H9 (cell line): ENCODE measurements around the gene KRT6A. TPM values are rescaled to one million over a fixed set of nuclear protein-coding genes. Genes with fewer than 3 reads are reported as not detected.
"Not testable (repeated sequence)": the region's sequence is repeated elsewhere in the genome, so short reads cannot be mapped to it uniquely, and the experiment has no call there.

Source experiments
- DNase-seq: peaks from one replicate; pipeline ENCODE4 v3.0.0-alpha.2; 2017
- H2AFZ ChIP-seq: one replicate; pipeline ENCODE4 v1.6.1; 2013; ENCODE audit warnings: mild to moderate bottlenecking, low read length, control low read depth, moderate library complexity
- H2AK5ac ChIP-seq: 2 replicates; pipeline ENCODE4 v1.6.1; 2013; ENCODE audit warnings: low read length, control low read depth, mixed read lengths; ENCODE audit not compliant: insufficient read length
- H2BK120ac ChIP-seq: one replicate; pipeline ENCODE4 v1.6.1; 2013; ENCODE audit warnings: low read depth, mild to moderate bottlenecking, low read length, control low read depth, inconsistent platforms; ENCODE audit not compliant: poor library complexity, severe bottlenecking
- H2BK12ac ChIP-seq: 2 replicates; pipeline ENCODE4 v1.6.1; 2013; ENCODE audit warnings: low read length, control low read depth, mixed read lengths, low read depth; ENCODE audit not compliant: insufficient read length
- H2BK15ac ChIP-seq: 2 replicates; pipeline ENCODE4 v1.6.1; 2013; ENCODE audit warnings: low read depth, low read length, control low read depth
- H2BK20ac ChIP-seq: one replicate; pipeline ENCODE4 v1.6.1; 2013; ENCODE audit warnings: low read depth, mild to moderate bottlenecking, low read length, control low read depth, inconsistent platforms; ENCODE audit not compliant: poor library complexity, severe bottlenecking
- H2BK5ac ChIP-seq: 2 replicates; pipeline ENCODE4 v1.6.1; 2013; ENCODE audit warnings: low read length, control low read depth, mixed read lengths; ENCODE audit not compliant: insufficient read length
- H3K14ac ChIP-seq: 2 replicates; pipeline ENCODE4 v1.6.1; 2013; ENCODE audit warnings: low read length, control low read depth; ENCODE audit not compliant: insufficient read depth
- H3K18ac ChIP-seq: 2 replicates; pipeline ENCODE4 v1.6.1; 2013; ENCODE audit warnings: low read depth, mild to moderate bottlenecking, mixed read lengths, low read length, control low read depth; ENCODE audit not compliant: insufficient read length
- H3K23ac ChIP-seq: 2 replicates; pipeline ENCODE4 v1.6.1; 2013; ENCODE audit warnings: low read length, control low read depth, mixed read lengths, low read depth; ENCODE audit not compliant: insufficient read length
- H3K23me2 ChIP-seq: 2 replicates; pipeline ENCODE4 v1.6.1; 2013; ENCODE audit warnings: low read depth, mild to moderate bottlenecking, mixed read lengths, low read length, control low read depth; ENCODE audit not compliant: insufficient read length, poor library complexity, severe bottlenecking
- H3K27ac ChIP-seq: 2 replicates; pipeline ENCODE4 v1.5.1; 2013; ENCODE audit warnings: low read length, control low read depth, mixed read lengths, low read depth; ENCODE audit not compliant: insufficient read length
- H3K27me3 ChIP-seq: 2 replicates; pipeline ENCODE4 v1.6.1; 2013; ENCODE audit warnings: low read length, control low read depth, inconsistent platforms; ENCODE audit not compliant: insufficient read depth
- H3K4ac ChIP-seq: 2 replicates; pipeline ENCODE4 v1.6.1; 2013; ENCODE audit warnings: low read depth, mild to moderate bottlenecking, control low read depth, inconsistent platforms, low read length, moderate library complexity
- H3K4me1 ChIP-seq: 2 replicates; pipeline ENCODE4 v1.6.1; 2013; ENCODE audit warnings: low read length, control low read depth, inconsistent platforms; ENCODE audit not compliant: insufficient read depth
- H3K4me2 ChIP-seq: 2 replicates; pipeline ENCODE4 v1.6.1; 2013; ENCODE audit warnings: low read length, control low read depth, mixed read lengths; ENCODE audit not compliant: insufficient read length, insufficient read depth
- H3K56ac ChIP-seq: 2 replicates; pipeline ENCODE4 v1.6.1; 2013; ENCODE audit warnings: low read depth, mild to moderate bottlenecking, mixed read lengths, low read length, control low read depth; ENCODE audit not compliant: insufficient read length
- H3K79me1 ChIP-seq: 2 replicates; pipeline ENCODE4 v1.6.1; 2013; ENCODE audit warnings: low read depth, mild to moderate bottlenecking, moderate library complexity, low read length, control low read depth, inconsistent platforms; ENCODE audit not compliant: insufficient read depth, poor library complexity, severe bottlenecking
- H3K79me2 ChIP-seq: 2 replicates; pipeline ENCODE4 v1.6.1; 2013; ENCODE audit warnings: low read length, control low read depth, inconsistent platforms; ENCODE audit not compliant: insufficient read depth
- H3K9ac ChIP-seq: 2 replicates; pipeline ENCODE4 v1.6.1; 2013; ENCODE audit warnings: low read length, control low read depth, mixed read lengths; ENCODE audit not compliant: insufficient read length; ENCODE audit errors: extremely low read depth
- H3K9me3 ChIP-seq: one replicate; pipeline ENCODE4 v1.6.1; 2013; ENCODE audit warnings: low read depth, low read length, inconsistent platforms; ENCODE audit not compliant: control insufficient read depth
- H3T11ph ChIP-seq: one replicate; pipeline ENCODE4 v1.6.1; 2013; ENCODE audit warnings: mild to moderate bottlenecking, low read length, control low read depth, inconsistent platforms
- H4K20me1 ChIP-seq: one replicate; pipeline ENCODE4 v1.6.1; 2013; ENCODE audit not compliant: control insufficient read depth, insufficient read length, insufficient read depth
- H4K5ac ChIP-seq: 2 replicates; pipeline ENCODE4 v1.6.1; 2013; ENCODE audit warnings: low read depth, mild to moderate bottlenecking, mixed read lengths, low read length, control low read depth; ENCODE audit not compliant: insufficient read length
- H4K8ac ChIP-seq: replicated peaks from 2 replicates; pipeline ENCODE4 v1.6.1; 2013; ENCODE audit warnings: low read length, control low read depth, mixed read lengths, low read depth; ENCODE audit not compliant: insufficient read length
- H4K91ac ChIP-seq: 2 replicates; pipeline ENCODE4 v1.6.1; 2013; ENCODE audit warnings: low read depth, mild to moderate bottlenecking, moderate library complexity, mixed read lengths, low read length, control low read depth; ENCODE audit not compliant: insufficient read length
- H3K27ac Mint-ChIP-seq, 3 experiments: 2 replicates in 2 of 3; 3 replicates in 1 of 3; pipeline ENCODE4 v1.8.0; 2020 to 2021; ENCODE audit warnings: mixed read lengths in 3 of 3, mild to moderate bottlenecking in 1 of 3, moderate library complexity in 1 of 3
- H3K27me3 Mint-ChIP-seq: 2 replicates; pipeline ENCODE4 v1.8.0; 2021; ENCODE audit warnings: low read depth, mild to moderate bottlenecking, moderate library complexity, mixed read lengths
- H3K36me3 Mint-ChIP-seq, 3 experiments: 2 replicates in 2 of 3; 3 replicates in 1 of 3; pipeline ENCODE4 v1.8.0; 2020 to 2021; ENCODE audit warnings: low read depth in 3 of 3, mixed read lengths in 3 of 3; ENCODE audit not compliant: insufficient read depth in 1 of 3
- H3K4me1 Mint-ChIP-seq, 2 experiments: 2 replicates each; pipeline ENCODE4 v1.8.0; 2020; ENCODE audit warnings: mixed read lengths in 2 of 2
- H3K4me3 Mint-ChIP-seq, 2 experiments: 2 replicates in 1 of 2; 3 replicates in 1 of 2; pipeline ENCODE4 v1.8.0; 2020 to 2021; ENCODE audit warnings: mild to moderate bottlenecking in 2 of 2, mixed read lengths in 2 of 2, moderate library complexity in 1 of 2
- H3K9me3 Mint-ChIP-seq, 2 experiments: 2 replicates in 1 of 2; 3 replicates in 1 of 2; pipeline ENCODE4 v1.8.0; 2020; ENCODE audit warnings: mild to moderate bottlenecking in 2 of 2, mixed read lengths in 2 of 2, moderate library complexity in 1 of 2
- WGBS: extraction: QIAGEN DNeasy Blood & Tissue Kit; methylation state at CpG from one replicate; pipeline ENCODE4 v1.1.7; 2013; ENCODE audit warnings: missing lambda C conversion rate, low lambda C conversion rate, mixed read lengths; ENCODE audit not compliant: insufficient read length; ENCODE audit errors: extremely low coverage; 5-methylcytosine and 5-hydroxymethylcytosine counted together
- total RNA-seq: library from RNA; stranded (reverse); gene quantifications from 2 replicates; pipeline ENCODE4 v1.2.1, GENCODE V29; 2021
- TF ChIP-seq, protein P1 (sequence below): fragments of 200-600 bp; sonication (generic); conservative IDR thresholded peaks from 3 replicates; pipeline ENCODE4 v1.8.0; 2021; ENCODE audit warnings: antibody characterized with exemption, mild to moderate bottlenecking

The KRT6A gene
- total RNA-seq, 1 experiment from 2014 or later = not detected

DNA sequence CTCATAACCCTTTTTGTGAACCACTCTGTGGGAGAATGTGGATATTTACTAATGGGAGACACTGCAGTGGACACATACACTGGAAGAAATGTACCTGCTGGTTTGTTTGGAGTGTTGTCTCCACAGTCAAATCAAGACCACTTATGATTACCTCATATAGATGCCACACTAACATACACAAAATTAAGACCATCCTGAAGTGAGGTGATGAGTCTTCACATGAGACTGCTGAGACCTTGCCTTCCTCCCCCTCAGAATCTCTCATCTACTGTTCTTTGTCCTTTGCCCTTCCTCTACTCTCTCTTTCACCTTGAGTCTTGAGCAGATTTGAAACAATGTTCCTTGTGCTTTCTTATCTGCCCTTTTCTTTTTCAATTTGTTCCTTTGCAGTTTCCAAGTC lies 4.3 kb downstream of the KRT6A start:
- Histone ChIP-seq H3K56ac (no peak overlapping the region), H2AK5ac (no peak overlapping the region), H2BK5ac (no peak overlapping the region), H4K91ac (no peak overlapping the region), H3K27ac (no peak overlapping the region), H2BK120ac (no peak overlapping the region), H4K20me1 (no peaks in the 10 kb centered on the region), H3K9ac (no peak overlapping the region), H3K27me3 (no peaks in the 10 kb centered on the region), H3K79me2 (no peaks in the 10 kb centered on the region), H3K14ac (no peak overlapping the region), H3K18ac (no peak overlapping the region), H3K4ac (no peak overlapping the region), H3T11ph (no peak overlapping the region), H2BK15ac (no peak overlapping the region), H3K9me3 (no peaks in the 10 kb centered on the region), H2BK20ac (no peak overlapping the region), H3K23me2 (no peaks in the 10 kb centered on the region), H3K79me1 (no peaks in the 10 kb centered on the region), H3K4me2 (no peak overlapping the region), H3K23ac (no peak overlapping the region), H3K4me1 (no peaks in the 10 kb centered on the region; the same call in 1 of the 2 replicates), H4K5ac (no peak overlapping the region), H2BK12ac (no peak overlapping the region), H4K8ac (no peak overlapping the region), H2AFZ (no peak overlapping the region)
- TF ChIP-seq, protein P1, sequence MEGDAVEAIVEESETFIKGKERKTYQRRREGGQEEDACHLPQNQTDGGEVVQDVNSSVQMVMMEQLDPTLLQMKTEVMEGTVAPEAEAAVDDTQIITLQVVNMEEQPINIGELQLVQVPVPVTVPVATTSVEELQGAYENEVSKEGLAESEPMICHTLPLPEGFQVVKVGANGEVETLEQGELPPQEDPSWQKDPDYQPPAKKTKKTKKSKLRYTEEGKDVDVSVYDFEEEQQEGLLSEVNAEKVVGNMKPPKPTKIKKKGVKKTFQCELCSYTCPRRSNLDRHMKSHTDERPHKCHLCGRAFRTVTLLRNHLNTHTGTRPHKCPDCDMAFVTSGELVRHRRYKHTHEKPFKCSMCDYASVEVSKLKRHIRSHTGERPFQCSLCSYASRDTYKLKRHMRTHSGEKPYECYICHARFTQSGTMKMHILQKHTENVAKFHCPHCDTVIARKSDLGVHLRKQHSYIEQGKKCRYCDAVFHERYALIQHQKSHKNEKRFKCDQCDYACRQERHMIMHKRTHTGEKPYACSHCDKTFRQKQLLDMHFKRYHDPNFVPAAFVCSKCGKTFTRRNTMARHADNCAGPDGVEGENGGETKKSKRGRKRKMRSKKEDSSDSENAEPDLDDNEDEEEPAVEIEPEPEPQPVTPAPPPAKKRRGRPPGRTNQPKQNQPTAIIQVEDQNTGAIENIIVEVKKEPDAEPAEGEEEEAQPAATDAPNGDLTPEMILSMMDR = no peak
- no peak overlapping the region for H3K4me3 Mint-ChIP-seq
- no peaks in the 10 kb centered on the region for H3K4me1 Mint-ChIP-seq
- DNase-seq = no peak
- no peak overlapping the region for H3K27ac Mint-ChIP-seq
- H3K27me3 Mint-ChIP-seq = peaks cover 37% of the 10 kb centered on the region
- peaks cover 3 to 11% of the 10 kb centered on the region in 2 experiments for H3K9me3 Mint-ChIP-seq
- H3K36me3 Mint-ChIP-seq = no peaks in the 10 kb centered on the region; a peak in 1 of 7 replicates

DNA sequence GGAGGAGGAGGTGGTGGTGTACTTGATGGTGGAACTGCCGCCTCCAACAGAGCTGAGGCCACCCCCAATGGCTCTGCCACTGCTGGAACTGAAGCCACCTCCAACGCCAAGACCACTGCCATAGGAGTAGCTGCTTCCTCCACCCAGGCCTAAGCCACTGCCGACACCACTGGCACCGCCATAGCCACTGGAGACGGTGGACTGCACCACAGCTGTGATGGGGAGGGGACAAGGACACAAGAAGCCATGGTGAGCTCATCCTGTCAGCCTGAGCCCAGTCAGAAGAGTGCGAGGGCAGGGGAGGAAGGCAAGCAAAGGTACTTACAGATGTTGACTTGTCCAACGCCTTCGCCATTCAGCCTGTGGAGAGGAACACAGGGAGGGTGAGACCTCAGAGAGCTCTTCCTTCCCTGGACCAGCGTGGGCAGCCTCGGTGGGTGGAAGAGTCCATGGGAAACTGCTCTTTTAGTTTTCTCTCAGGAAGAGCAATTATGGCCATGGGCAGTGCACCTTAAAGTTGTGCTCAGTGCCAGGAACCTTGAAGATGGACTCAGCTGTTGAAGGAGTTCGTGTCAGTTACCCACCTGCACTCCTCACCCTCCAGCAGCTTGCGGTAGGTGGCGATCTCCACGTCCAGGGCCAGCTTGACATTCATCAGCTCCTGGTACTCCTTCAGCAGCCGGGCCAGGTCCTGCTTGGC lies 5.2 kb downstream of the KRT6A start:
- not testable (repeated sequence) for H3K14ac ChIP-seq, H3K79me1 ChIP-seq

More for the DNA sequence above, 5.2 kb downstream of the KRT6A start:
- H3K36me3 Mint-ChIP-seq, H3K9ac ChIP-seq, H2BK120ac ChIP-seq, H3K18ac ChIP-seq, H3K27me3 ChIP-seq, H3K4me1 ChIP-seq, H3K4ac ChIP-seq, H2BK15ac ChIP-seq, H3T11ph ChIP-seq, H2BK12ac ChIP-seq, H3K4me1 Mint-ChIP-seq, H3K56ac ChIP-seq, H3K23me2 ChIP-seq, DNase-seq, H3K27ac ChIP-seq, H4K5ac ChIP-seq, H3K23ac ChIP-seq, H2BK5ac ChIP-seq, H4K91ac ChIP-seq, H2AK5ac ChIP-seq, H2AFZ ChIP-seq, H4K8ac ChIP-seq, H3K27ac Mint-ChIP-seq, H3K4me3 Mint-ChIP-seq, H3K79me2 ChIP-seq, H3K9me3 ChIP-seq, H4K20me1 ChIP-seq, H2BK20ac ChIP-seq, H3K4me2 ChIP-seq: not testable (repeated sequence)
- H3K9me3 Mint-ChIP-seq = peaks cover 3 to 11% of the 10 kb centered on the region in 2 experiments
- WGBS = no CpG with 5 or more reads among the region's 15 CpGs
- peaks cover 34% of the 10 kb centered on the region for H3K27me3 Mint-ChIP-seq
